ENCODE results near the gene ZNF385A.

DNA sequence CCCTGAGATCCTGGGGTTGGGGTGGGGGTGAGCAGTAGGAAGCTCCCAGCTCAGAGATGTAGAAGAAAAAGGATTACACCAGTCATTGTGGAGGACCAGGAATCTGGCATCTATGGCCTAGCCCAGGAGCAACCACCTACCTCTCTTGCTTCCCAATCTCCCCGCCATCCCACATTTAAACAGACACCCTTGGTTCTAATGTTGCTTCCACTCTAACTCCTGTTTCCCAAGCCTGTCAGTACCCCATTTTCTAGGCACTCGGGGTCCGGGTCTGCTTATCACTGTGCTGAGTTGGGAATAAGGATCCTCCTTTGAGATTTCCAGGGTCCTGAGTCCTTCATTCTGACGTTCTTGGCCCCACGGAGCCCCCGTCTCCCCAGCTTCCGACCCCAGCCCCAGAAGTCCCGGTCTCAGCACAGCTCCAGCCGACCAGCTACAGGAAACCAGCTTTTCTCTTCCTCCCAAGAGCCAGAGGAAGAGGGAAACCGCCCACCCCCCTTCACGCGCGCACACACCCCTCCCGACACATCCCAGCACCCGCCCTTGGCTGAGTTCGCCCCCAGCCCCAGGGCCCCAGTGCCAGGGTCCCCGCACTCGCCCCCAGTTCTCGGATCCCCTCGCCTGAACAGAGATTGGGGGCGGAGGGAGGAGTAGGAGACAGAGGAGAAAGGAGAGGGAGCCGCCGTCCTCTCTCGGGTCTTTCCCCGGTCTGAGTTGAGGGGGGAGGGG, 33.3 kb upstream of the ZNF385A start:
- TF ChIP-seq, protein P1, sequence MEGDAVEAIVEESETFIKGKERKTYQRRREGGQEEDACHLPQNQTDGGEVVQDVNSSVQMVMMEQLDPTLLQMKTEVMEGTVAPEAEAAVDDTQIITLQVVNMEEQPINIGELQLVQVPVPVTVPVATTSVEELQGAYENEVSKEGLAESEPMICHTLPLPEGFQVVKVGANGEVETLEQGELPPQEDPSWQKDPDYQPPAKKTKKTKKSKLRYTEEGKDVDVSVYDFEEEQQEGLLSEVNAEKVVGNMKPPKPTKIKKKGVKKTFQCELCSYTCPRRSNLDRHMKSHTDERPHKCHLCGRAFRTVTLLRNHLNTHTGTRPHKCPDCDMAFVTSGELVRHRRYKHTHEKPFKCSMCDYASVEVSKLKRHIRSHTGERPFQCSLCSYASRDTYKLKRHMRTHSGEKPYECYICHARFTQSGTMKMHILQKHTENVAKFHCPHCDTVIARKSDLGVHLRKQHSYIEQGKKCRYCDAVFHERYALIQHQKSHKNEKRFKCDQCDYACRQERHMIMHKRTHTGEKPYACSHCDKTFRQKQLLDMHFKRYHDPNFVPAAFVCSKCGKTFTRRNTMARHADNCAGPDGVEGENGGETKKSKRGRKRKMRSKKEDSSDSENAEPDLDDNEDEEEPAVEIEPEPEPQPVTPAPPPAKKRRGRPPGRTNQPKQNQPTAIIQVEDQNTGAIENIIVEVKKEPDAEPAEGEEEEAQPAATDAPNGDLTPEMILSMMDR (IDR thresholded peaks at IDR 0.05; ENCODE audit: poor library complexity, severe bottlenecking) = no peak
- TF ChIP-seq POLR2AphosphoS5 (IDR thresholded peaks at IDR 0.05) (no peak), EZH2 (IDR thresholded peaks at IDR 0.05; ENCODE audit: borderline replicate concordance, insufficient read depth, low read length, poor library complexity, severe bottlenecking) (peak; percentile 12), MXI1 (conservative IDR thresholded peaks at IDR 0.05; ENCODE audit: poor library complexity, severe bottlenecking) (no peak), EP300 (conservative IDR thresholded peaks at IDR 0.05; ENCODE audit: poor library complexity, severe bottlenecking) (no peak), SMC3 (conservative IDR thresholded peaks at IDR 0.05; ENCODE audit: poor library complexity) (no peak), TAF1 (IDR thresholded peaks at IDR 0.05; ENCODE audit: low read depth) (no peak), RAD21 (conservative IDR thresholded peaks at IDR 0.05) (no peak)
- TF ChIP-seq, protein P2, sequence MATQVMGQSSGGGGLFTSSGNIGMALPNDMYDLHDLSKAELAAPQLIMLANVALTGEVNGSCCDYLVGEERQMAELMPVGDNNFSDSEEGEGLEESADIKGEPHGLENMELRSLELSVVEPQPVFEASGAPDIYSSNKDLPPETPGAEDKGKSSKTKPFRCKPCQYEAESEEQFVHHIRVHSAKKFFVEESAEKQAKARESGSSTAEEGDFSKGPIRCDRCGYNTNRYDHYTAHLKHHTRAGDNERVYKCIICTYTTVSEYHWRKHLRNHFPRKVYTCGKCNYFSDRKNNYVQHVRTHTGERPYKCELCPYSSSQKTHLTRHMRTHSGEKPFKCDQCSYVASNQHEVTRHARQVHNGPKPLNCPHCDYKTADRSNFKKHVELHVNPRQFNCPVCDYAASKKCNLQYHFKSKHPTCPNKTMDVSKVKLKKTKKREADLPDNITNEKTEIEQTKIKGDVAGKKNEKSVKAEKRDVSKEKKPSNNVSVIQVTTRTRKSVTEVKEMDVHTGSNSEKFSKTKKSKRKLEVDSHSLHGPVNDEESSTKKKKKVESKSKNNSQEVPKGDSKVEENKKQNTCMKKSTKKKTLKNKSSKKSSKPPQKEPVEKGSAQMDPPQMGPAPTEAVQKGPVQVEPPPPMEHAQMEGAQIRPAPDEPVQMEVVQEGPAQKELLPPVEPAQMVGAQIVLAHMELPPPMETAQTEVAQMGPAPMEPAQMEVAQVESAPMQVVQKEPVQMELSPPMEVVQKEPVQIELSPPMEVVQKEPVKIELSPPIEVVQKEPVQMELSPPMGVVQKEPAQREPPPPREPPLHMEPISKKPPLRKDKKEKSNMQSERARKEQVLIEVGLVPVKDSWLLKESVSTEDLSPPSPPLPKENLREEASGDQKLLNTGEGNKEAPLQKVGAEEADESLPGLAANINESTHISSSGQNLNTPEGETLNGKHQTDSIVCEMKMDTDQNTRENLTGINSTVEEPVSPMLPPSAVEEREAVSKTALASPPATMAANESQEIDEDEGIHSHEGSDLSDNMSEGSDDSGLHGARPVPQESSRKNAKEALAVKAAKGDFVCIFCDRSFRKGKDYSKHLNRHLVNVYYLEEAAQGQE (IDR thresholded peaks at IDR 0.05; ENCODE audit: borderline replicate concordance) = no peak
